Femur (tissue), 1 donor: ENCODE measurements around the gene CXCR6.
A peak's percentile ranks its signal among the peaks of the same experiment; 100 is the strongest.

ENCODE experiments used
- DNase-seq: peaks from one replicate; pipeline ENCODE4 v3.0.0-alpha.2; 2017

CXCR6 gene

GRCh38 chr3:45922950-45923590, 20.2 kb upstream of the CXCR6 start:
- no peak for DNase-seq

DNA sequence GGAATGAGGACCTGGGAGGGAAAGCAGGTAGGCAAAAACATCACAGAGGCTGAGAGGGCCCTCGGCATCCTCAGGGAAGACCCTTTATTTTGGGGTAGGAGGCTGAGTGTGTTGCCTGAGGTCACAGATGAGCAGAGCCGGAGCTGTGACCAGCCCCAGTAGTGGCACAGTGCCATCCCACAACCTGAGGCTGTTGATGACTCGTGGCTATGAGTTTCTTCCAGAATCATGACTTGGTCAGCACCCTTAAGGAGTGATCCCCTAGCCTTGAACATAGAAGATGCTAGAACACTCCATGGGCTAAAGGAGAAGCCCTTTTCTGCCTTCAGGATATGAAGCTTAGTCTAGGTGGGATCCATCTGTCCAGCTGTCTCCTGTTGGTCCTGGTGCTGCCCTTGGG, 19.5 kb upstream of the CXCR6 start:
- DNase-seq: no peak

DNA sequence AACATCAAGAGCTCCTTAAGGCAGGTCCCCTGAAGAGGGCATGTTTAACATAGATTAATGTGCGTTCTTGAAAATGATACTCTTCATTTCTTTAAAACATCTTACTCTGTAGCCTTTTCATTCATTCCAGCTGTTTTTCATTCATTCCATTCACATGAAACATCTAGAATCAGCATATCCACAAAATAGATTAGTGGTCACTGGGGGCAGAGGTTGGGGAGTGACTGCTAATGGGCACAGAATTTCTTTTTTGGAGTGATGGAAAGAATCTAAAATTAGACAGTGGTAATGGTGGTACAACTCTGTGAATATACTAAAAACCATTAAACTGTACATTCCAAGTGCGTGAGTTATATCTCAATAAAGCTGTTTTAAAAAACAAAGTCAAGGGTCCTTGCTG, 15.4 kb upstream of the CXCR6 start:
- no peak for DNase-seq

DNA sequence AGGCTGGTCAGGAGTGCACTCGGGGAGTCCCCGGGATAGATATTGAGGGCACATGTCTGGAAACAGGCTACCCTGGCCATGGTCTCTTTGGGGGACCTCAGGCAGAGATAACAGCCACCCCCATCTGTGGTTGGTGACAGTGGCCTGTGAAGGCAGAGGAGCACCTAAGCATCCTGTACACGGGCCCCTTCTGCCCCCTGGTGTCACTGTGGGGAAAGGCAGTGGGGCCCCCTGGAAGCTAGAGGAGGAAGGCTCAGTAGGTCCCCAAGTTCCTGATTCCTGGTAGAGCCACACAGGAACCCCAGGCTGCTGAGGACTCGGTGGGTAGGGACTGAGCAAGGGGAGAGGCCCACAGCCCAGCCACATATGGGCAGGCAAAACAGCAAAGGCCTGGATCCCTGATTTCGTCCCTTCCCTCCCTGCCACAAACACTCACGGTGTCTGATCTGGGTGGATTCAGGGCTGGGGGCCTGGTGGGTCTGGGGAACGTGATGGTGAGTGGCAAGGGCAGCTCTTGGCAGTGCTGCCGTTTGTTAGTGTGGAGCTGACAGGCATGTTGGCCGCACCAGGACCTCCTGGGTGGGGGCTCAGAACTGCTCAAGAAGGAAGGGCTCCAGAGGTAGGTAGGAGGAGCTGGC, 14.1 kb upstream of the CXCR6 start:
- DNase-seq: peak; percentile 56

DNA sequence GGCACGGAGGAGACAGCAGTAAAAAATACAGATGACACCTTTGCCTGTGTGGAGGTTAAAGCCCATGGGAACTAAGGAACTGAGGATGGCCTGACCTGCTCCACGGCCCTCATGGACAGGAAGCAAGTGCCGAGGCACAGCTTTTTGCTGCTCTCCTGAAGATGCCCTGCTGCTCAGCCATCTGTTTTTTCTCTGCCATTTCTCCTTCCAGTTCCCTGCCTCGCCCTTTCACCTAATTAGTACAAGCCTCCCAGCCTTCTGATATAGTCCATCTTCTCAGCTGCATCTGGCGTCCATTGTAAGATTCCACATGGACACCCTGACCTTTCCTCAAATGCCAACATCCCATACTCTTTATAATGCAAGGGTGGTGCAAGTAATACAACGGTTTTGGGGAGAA, 11.8 kb upstream of the CXCR6 start:
- DNase-seq: no peak

DNA sequence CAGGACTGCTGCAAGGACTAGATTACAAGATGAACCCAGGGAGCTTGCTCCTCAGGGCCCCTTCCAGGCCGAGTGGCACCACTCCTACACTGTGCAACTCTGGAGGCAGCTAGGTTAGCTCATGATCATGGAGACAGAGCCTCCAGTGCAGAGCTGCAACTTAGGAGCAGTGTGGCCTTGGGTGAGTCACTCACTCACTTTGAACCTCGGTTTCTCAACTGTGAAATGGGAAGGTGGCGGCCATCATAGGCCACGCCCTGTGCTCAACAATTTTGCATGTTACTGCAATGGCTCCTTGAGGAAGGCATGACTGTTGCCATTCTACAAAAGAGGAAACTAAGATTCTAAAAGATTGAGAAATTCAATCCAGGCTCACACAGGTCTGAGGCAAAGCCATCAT, 11.2 kb upstream of the CXCR6 start:
- DNase-seq: no peak

GRCh38 chr3:45933591-45933990, 9.7 kb upstream of the CXCR6 start:
- no peak for DNase-seq

- no peak for DNase-seq
Measured at GRCh38 chr3:45936261-45936660, 7.0 kb upstream of the CXCR6 start.

DNA sequence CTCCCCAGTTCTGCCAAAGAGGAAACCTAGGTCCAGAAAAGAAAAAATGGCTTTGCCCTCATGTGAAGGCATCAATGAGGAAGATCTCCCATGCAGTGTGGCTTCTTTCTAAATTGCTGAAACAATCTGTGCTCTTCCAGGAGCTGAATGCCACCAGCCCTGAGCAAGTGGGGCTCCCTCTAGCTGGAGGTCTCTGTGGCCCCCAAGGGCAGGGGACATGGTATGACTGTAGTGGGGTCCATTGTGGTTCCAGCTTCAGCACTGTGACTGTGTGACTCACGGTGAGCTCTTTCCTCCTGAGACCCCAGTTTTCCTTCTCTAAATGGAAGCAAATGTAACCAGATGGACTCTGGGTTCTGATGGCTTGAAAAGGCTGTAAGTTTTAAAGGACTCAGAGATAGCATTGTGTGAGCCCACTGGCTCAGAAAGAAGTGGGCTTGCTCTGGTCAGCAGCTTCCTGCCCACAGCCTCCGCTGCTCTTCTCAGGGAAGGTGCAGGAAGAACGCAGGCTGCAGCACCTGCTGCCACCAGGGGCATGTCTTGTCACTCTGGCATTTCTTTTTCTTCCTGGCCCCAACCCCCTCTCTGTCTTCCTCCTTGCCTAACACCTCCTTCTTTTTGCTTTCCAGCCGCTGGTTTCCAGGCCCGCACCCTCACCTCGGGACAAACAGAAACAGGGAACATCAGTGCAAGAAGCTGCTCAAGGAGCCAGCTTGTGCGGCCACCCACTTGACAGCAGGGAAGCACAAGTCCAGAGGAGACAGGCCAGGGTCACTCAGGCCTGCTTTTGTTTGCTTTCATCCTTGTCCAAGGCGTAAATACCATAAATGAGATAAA, 5.8 kb upstream of the CXCR6 start:
- DNase-seq: no peak

GRCh38 chr3:45938043-45938435, 5.2 kb upstream of the CXCR6 start:
- no peak for DNase-seq

GRCh38 chr3:45938864-45939263, 4.4 kb upstream of the CXCR6 start:
- DNase-seq: peak; percentile 89

GRCh38 chr3:45939341-45939771, 3.9 kb upstream of the CXCR6 start:
- no peak for DNase-seq

- no peak for DNase-seq
Measured at GRCh38 chr3:45940004-45940780, 3.1 kb upstream of the CXCR6 start.

GRCh38 chr3:45940781-45941365, 2.4 kb upstream of the CXCR6 start:
- DNase-seq: no peak

GRCh38 chr3:45942051-45942825, 1.0 kb upstream of the CXCR6 start:
- DNase-seq: no peak

- no peak for DNase-seq
Measured at GRCh38 chr3:45944830-45945620, 1.8 kb downstream of the CXCR6 start.

DNA sequence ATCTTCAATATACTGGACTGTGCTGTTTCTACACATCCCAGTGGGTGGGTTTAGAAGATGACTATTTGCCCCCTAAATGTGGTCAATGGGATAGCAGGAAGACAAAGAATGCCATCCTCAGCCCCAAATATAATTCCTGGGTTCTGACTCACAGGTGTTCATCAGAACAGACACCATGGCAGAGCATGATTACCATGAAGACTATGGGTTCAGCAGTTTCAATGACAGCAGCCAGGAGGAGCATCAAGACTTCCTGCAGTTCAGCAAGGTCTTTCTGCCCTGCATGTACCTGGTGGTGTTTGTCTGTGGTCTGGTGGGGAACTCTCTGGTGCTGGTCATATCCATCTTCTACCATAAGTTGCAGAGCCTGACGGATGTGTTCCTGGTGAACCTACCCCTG, 3.0 kb downstream of the CXCR6 start:
- DNase-seq: no peak

DNA sequence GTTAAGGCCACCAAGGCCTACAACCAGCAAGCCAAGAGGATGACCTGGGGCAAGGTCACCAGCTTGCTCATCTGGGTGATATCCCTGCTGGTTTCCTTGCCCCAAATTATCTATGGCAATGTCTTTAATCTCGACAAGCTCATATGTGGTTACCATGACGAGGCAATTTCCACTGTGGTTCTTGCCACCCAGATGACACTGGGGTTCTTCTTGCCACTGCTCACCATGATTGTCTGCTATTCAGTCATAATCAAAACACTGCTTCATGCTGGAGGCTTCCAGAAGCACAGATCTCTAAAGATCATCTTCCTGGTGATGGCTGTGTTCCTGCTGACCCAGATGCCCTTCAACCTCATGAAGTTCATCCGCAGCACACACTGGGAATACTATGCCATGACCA, 3.6 kb downstream of the CXCR6 start:
- no peak for DNase-seq

- no peak for DNase-seq
Measured at GRCh38 chr3:45947361-45947760, 4.1 kb downstream of the CXCR6 start.

GRCh38 chr3:45948311-45948781, 5.1 kb downstream of the CXCR6 start:
- no peak for DNase-seq

DNA sequence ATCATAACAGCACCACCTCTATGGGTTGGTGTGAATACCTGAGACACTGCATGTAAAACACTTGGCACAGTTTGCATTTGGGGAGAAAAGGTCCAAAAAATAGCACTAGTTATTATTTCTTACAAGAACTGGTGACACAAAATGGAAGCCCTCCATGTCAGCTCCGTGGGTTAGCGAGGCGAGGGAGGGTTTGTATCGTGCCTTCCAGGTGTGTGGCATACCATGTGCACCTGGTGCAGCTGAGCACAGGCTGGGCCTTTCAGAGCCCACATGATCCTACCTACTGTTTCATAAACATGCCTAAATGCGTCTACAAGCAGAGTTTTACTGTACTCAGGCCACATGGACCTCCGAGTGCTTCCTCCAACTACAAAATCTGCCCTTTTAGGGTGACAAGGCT, 5.6 kb downstream of the CXCR6 start:
- DNase-seq: no peak
